ENCODE data around the gene PTP4A1.

- TF ChIP-seq CTCF (IDR thresholded peaks at IDR 0.05; ENCODE audit: low read depth, low read length, poor library complexity, severe bottlenecking): no peak
- no peak for TF ChIP-seq EZH2phosphoT487 (IDR thresholded peaks at IDR 0.05; ENCODE audit: borderline replicate concordance, low read length)
These were observed 7.8 kb downstream of the PTP4A1 start for GRCh38 chr6:63579937-63580703.
